HCT116 (cell line): ENCODE measurements around the gene EIF4G3. TPM values are rescaled to one million over a fixed set of nuclear protein-coding genes. Genes with fewer than 3 reads are reported as not detected.

Source experiments
- ATAC-seq: fragments of 200-7000 bp; cut with Tn5 transposase; 2 replicates; pipeline ENCODE4 v1.9.1; 2020; ENCODE audit warnings: mild to moderate bottlenecking, moderate library complexity
- BruUV-seq: library from RNA; stranded (reverse); fragments of 400-500 nt; replicated peaks from 2 replicates; lab custom pipeline; 2021; lab: Mats Ljungman, UMichigan
- CTCF ChIA-PET: fragments of 300-600 bp; sonication (Branson Sonifier 250); formaldehyde crosslinking; loops from one replicate; lab custom pipeline; 2021; ENCODE audit warnings: antibody characterized with exemption; lab: Charles Lee
- POLR2A ChIA-PET: fragments of 300-600, 350-600 bp; sonication (Branson Sonifier 250); formaldehyde crosslinking; loops from one replicate; lab custom pipeline; 2021; ENCODE audit warnings: antibody characterized with exemption; lab: Charles Lee
- RAD21 ChIA-PET, 2 experiments: fragments of 300-600 bp; sonication (Branson Sonifier 250); formaldehyde crosslinking; loops; one replicate each; lab custom pipeline; 2023; ENCODE audit warnings: low total read pairs in 2 of 2; ENCODE audit not compliant: uncharacterized antibody in 2 of 2, unreplicated experiment in 2 of 2, low non-redundant PET in 1 of 2; lab: Charles Lee
- DNase-seq: peaks from one replicate; pipeline ENCODE4 v3.0.0-alpha.2; 2010; ENCODE audit warnings: low read depth, low spot score
- H2AFZ ChIP-seq: fragments of 200-600 bp; shearing (Covaris generic), sonication (generic); 2 replicates; pipeline ENCODE4 v1.6.1; 2017; ENCODE audit warnings: low read depth, mixed run types, mixed read lengths, antibody characterized with exemption, low read length; ENCODE audit not compliant: poor library complexity, severe bottlenecking
- H3K27ac ChIP-seq: 2 replicates; pipeline ENCODE4 v1.5.1; 2012; ENCODE audit warnings: low read depth, low read length
- H3K27me3 ChIP-seq: fragments of 200-600 bp; sonication (generic); 2 replicates; pipeline ENCODE4 v1.6.1; 2016; ENCODE audit warnings: mixed run types, low read length, mixed read lengths; ENCODE audit not compliant: insufficient read depth
- H3K36me3 ChIP-seq, 2 experiments: fragments of 200-500 bp in 1 of 2; fragments of 200-600 bp in 1 of 2; sonication (Bioruptor generic) in 1 of 2; sonication (generic) in 1 of 2; 2 replicates each; pipeline versions ENCODE4 v1.5.1 to v1.6.1; 2014 to 2016; ENCODE audit warnings: low read length in 2 of 2, inconsistent platforms in 1 of 2, mixed read lengths in 1 of 2, mixed run types in 1 of 2; ENCODE audit not compliant: insufficient read depth in 2 of 2, control insufficient read depth in 1 of 2
- H3K4me1 ChIP-seq, 2 experiments: fragments of 200-600 bp in 1 of 2; sonication (generic) in 1 of 2; 2 replicates each; pipeline versions ENCODE4 v1.5.1 to v1.6.1; 2012 to 2017; ENCODE audit warnings: low read length in 2 of 2, inconsistent platforms in 1 of 2, mild to moderate bottlenecking in 1 of 2, mixed read lengths in 1 of 2, mixed run types in 1 of 2, moderate library complexity in 1 of 2; ENCODE audit not compliant: insufficient read depth in 2 of 2, control insufficient read depth in 1 of 2
- H3K4me2 ChIP-seq: fragments of 200-600 bp; sonication (generic); 2 replicates; pipeline ENCODE4 v1.6.1; 2017; ENCODE audit warnings: mixed run types, low read length, mixed read lengths
- H3K4me3 ChIP-seq, 2 experiments: fragments of 200-600 bp in 1 of 2; sonication (generic) in 1 of 2; replicated peaks in 1 of 2; 2 replicates each; pipeline ENCODE4 v1.5.1; 2011 to 2016; ENCODE audit warnings: low read length in 2 of 2, control low read depth in 1 of 2, low read depth in 1 of 2, mild to moderate bottlenecking in 1 of 2, mixed read lengths in 1 of 2, mixed run types in 1 of 2
- H3K79me2 ChIP-seq: fragments of 200-600 bp; sonication (generic); 2 replicates; pipeline ENCODE4 v1.6.1; 2017; ENCODE audit warnings: mild to moderate bottlenecking, mixed run types, low read length, moderate library complexity, mixed read lengths; ENCODE audit not compliant: insufficient read depth
- H3K9ac ChIP-seq: fragments of 200-600 bp; sonication (generic); 2 replicates; pipeline ENCODE4 v1.6.1; 2016; ENCODE audit warnings: low read length, mixed read lengths
- H3K9me2 ChIP-seq: fragments of 200-600 bp; sonication (generic), shearing (Covaris generic); 2 replicates; pipeline ENCODE4 v1.6.1; 2017; ENCODE audit warnings: mixed run types, mild to moderate bottlenecking, moderate library complexity; ENCODE audit not compliant: insufficient read depth
- H3K9me3 ChIP-seq, 2 experiments: fragments of 200-500 bp in 1 of 2; fragments of 200-600 bp in 1 of 2; sonication (Bioruptor generic) in 1 of 2; sonication (generic) in 1 of 2; 2 replicates each; pipeline ENCODE4 v1.6.1; 2014 to 2017; ENCODE audit warnings: low read length in 2 of 2, mixed read lengths in 2 of 2, inconsistent platforms in 1 of 2, low read depth in 1 of 2, mild to moderate bottlenecking in 1 of 2, mixed run types in 1 of 2, moderate library complexity in 1 of 2; ENCODE audit not compliant: control insufficient read depth in 1 of 2, insufficient read depth in 1 of 2
- H4K20me1 ChIP-seq: fragments of 200-600 bp; sonication (generic), shearing (Covaris generic); 2 replicates; pipeline ENCODE4 v1.6.1; 2017; ENCODE audit warnings: mixed run types, mild to moderate bottlenecking, moderate library complexity; ENCODE audit not compliant: insufficient read depth
- CBX3 ChIP-seq: IDR thresholded peaks from 2 replicates; pipeline ENCODE4 v1.6.1; 2012; ENCODE audit warnings: low read depth
- CEBPB ChIP-seq: IDR thresholded peaks from 2 replicates; pipeline ENCODE4 v1.6.1; 2012; ENCODE audit warnings: low read depth
- EGR1 ChIP-seq: IDR thresholded peaks from 2 replicates; pipeline ENCODE4 v1.6.1; 2012; ENCODE audit warnings: low read depth
- ELF1 ChIP-seq: IDR thresholded peaks from 2 replicates; pipeline ENCODE4 v1.6.1; 2012; ENCODE audit warnings: low read depth, borderline replicate concordance
- EZH2 ChIP-seq: fragments of 200-600 bp; sonication (generic); IDR thresholded peaks from 2 replicates; pipeline ENCODE4 v1.6.1; 2017; ENCODE audit warnings: antibody characterized with exemption, mixed run types
- EZH2phosphoT487 ChIP-seq: fragments of 200-600 bp; IDR thresholded peaks from 2 replicates; pipeline ENCODE4 v1.6.1; 2018; ENCODE audit warnings: antibody characterized with exemption, borderline replicate concordance
- FOSL1 ChIP-seq: IDR thresholded peaks from 2 replicates; pipeline ENCODE4 v1.6.1; 2012; ENCODE audit warnings: low read depth
- POLR2A ChIP-seq: IDR thresholded peaks from 2 replicates; pipeline ENCODE4 v1.7.0; 2011; ENCODE audit warnings: borderline replicate concordance; ENCODE audit not compliant: insufficient read depth, insufficient read length; ENCODE audit errors: extremely low read depth
- POLR2AphosphoS5 ChIP-seq: IDR thresholded peaks from 2 replicates; pipeline ENCODE4 v1.6.1; 2011; ENCODE audit warnings: mild to moderate bottlenecking, low read depth, low read length, moderate library complexity
- RAD21 ChIP-seq: IDR thresholded peaks from 2 replicates; pipeline ENCODE4 v1.6.1; 2012; ENCODE audit warnings: low read depth, mild to moderate bottlenecking
- SIN3A ChIP-seq: IDR thresholded peaks from 2 replicates; pipeline ENCODE4 v1.6.1; 2012; ENCODE audit warnings: low read depth
- SP1 ChIP-seq: IDR thresholded peaks from 2 replicates; pipeline ENCODE4 v1.6.1; 2012; ENCODE audit warnings: low read depth
- SRF ChIP-seq: IDR thresholded peaks from 2 replicates; pipeline ENCODE4 v1.6.1; 2012; ENCODE audit warnings: low read depth
- TCF7L2 ChIP-seq: IDR thresholded peaks from 2 replicates; pipeline ENCODE4 v1.7.0; 2011; ENCODE audit warnings: borderline replicate concordance, inconsistent platforms; ENCODE audit not compliant: insufficient read depth, insufficient read length; ENCODE audit errors: extremely low read depth
- YY1 ChIP-seq: IDR thresholded peaks from 2 replicates; pipeline ENCODE4 v1.6.1; 2011; ENCODE audit warnings: low read length, low read depth, moderate library complexity, mild to moderate bottlenecking; ENCODE audit not compliant: insufficient replicate concordance; ENCODE audit errors: extremely low read depth
- ZFX ChIP-seq: fragments of 450-650 bp; IDR thresholded peaks from 2 replicates; pipeline ENCODE4 v1.6.1; 2017
- intact Hi-C: fragments of 100-400 bp; cut with micrococcal nuclease; formaldehyde crosslinking; loops from 2 replicates; pipeline ENCODE4 v1.10.0; 2022
- total RNA-seq: library from RNA; stranded (reverse); gene quantifications from one replicate; pipeline ENCODE4 v1.2.1, GENCODE V29; 2021; ENCODE audit not compliant: unreplicated experiment
- TF ChIP-seq, protein P1 (sequence below): IDR thresholded peaks from 2 replicates; pipeline ENCODE4 v1.6.1; 2012
- TF ChIP-seq, protein P2 (sequence below): IDR thresholded peaks from 2 replicates; pipeline ENCODE4 v1.6.1; 2012
- TF ChIP-seq, protein P3 (sequence below): IDR thresholded peaks from 2 replicates; pipeline ENCODE4 v1.6.1; 2012; ENCODE audit warnings: low read depth

The EIF4G3 gene
- total RNA-seq, 1 experiment from 2014 or later: 40.1 TPM

GRCh38 chr1:21060523-21060922 is 116.2 kb downstream of the EIF4G3 start:
- TF ChIP-seq CBX3 (no peak), SP1 (no peak), ELF1 (no peak)
- no peaks in the 10 kb centered on the region for H3K27me3 ChIP-seq
- intact Hi-C loops: no loop called here
- H3K4me3 ChIP-seq: no peak overlapping the region
- DNase-seq (no peak), ATAC-seq (no peak)
- ChIA-PET CTCF (interaction anchor here (0.7 kb wide), 1 partner anchor 156 kb away, joined by 3 read pairs; no protein-coding TSS in a partner anchor), RAD21 (no interaction called here), POLR2A (no interaction called here)
- no peak overlapping the region for H3K9ac ChIP-seq
- H3K27ac ChIP-seq: no peak overlapping the region
- no peaks in the 10 kb centered on the region for H3K9me2 ChIP-seq
- H3K4me2 ChIP-seq: no peak overlapping the region
- no peaks in the 10 kb centered on the region for H3K79me2 ChIP-seq
- BruUV-seq: no TSS peak
- no peaks in the 10 kb centered on the region for H4K20me1 ChIP-seq
- no peak overlapping the region for H2AFZ ChIP-seq
- H3K36me3 ChIP-seq: no peaks in the 10 kb centered on the region
- no peaks in the 10 kb centered on the region for H3K9me3 ChIP-seq
- H3K4me1 ChIP-seq: no peaks in the 10 kb centered on the region

- Histone ChIP-seq H3K79me2 (no peaks in the 10 kb centered on the region), H3K27ac (no peak overlapping the region), H4K20me1 (no peaks in the 10 kb centered on the region), H3K36me3 (no peaks in the 10 kb centered on the region), H3K4me1 (no peaks in the 10 kb centered on the region), H3K9me3 (no peaks in the 10 kb centered on the region), H3K9ac (no peak overlapping the region), H3K9me2 (no peaks in the 10 kb centered on the region), H3K4me3 (no peak overlapping the region), H2AFZ (no peak overlapping the region), H3K4me2 (no peak overlapping the region), H3K27me3 (no peaks in the 10 kb centered on the region)
- ATAC-seq: no peak
- ChIA-PET CTCF (no interaction called here), RAD21 (no interaction called here), POLR2A (no interaction called here)
- TF ChIP-seq EZH2 (no peak), ELF1 (no peak), SRF (no peak), ZFX (no peak), EGR1 (no peak), YY1 (no peak), CEBPB (no peak), POLR2A (no peak), TCF7L2 (no peak), FOSL1 (no peak), EZH2phosphoT487 (no peak), SIN3A (no peak), POLR2AphosphoS5 (no peak), RAD21 (no peak)
- TF ChIP-seq, protein P1, sequence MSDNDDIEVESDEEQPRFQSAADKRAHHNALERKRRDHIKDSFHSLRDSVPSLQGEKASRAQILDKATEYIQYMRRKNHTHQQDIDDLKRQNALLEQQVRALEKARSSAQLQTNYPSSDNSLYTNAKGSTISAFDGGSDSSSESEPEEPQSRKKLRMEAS: no peak
- TF ChIP-seq, protein P2, sequence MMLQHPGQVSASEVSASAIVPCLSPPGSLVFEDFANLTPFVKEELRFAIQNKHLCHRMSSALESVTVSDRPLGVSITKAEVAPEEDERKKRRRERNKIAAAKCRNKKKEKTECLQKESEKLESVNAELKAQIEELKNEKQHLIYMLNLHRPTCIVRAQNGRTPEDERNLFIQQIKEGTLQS: no peak
- TF ChIP-seq, protein P3, sequence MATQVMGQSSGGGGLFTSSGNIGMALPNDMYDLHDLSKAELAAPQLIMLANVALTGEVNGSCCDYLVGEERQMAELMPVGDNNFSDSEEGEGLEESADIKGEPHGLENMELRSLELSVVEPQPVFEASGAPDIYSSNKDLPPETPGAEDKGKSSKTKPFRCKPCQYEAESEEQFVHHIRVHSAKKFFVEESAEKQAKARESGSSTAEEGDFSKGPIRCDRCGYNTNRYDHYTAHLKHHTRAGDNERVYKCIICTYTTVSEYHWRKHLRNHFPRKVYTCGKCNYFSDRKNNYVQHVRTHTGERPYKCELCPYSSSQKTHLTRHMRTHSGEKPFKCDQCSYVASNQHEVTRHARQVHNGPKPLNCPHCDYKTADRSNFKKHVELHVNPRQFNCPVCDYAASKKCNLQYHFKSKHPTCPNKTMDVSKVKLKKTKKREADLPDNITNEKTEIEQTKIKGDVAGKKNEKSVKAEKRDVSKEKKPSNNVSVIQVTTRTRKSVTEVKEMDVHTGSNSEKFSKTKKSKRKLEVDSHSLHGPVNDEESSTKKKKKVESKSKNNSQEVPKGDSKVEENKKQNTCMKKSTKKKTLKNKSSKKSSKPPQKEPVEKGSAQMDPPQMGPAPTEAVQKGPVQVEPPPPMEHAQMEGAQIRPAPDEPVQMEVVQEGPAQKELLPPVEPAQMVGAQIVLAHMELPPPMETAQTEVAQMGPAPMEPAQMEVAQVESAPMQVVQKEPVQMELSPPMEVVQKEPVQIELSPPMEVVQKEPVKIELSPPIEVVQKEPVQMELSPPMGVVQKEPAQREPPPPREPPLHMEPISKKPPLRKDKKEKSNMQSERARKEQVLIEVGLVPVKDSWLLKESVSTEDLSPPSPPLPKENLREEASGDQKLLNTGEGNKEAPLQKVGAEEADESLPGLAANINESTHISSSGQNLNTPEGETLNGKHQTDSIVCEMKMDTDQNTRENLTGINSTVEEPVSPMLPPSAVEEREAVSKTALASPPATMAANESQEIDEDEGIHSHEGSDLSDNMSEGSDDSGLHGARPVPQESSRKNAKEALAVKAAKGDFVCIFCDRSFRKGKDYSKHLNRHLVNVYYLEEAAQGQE: no peak
- intact Hi-C loops: no loop called here
- BruUV-seq: no TSS peak
- DNase-seq: no peak
Measured at GRCh38 chr1:21059021-21059420, 117.7 kb downstream of the EIF4G3 start.
